Stimulated activated naive B cell treated with anti-CD40 and anti-IgM and Interleukin-4, amounts not matched to agents 10 μg/mL and 1 μg/mL and 100 μg/mL, for 72 hours (primary cell): ENCODE results near the gene ITGB2.
A peak's percentile ranks its signal among the peaks of the same experiment; 100 is the strongest.

ENCODE experiments used
- ATAC-seq, 2 donors: fragments of 150-1000 bp; cut with Tn5 transposase; replicated peaks; 2 replicates each; pipeline ENCODE4 v1.10.0; 2021; ENCODE audit warnings: moderate library complexity in 1 of 2
- DNase-seq: peaks from one replicate; pipeline ENCODE4 v3.0.0; 2021
- H3K27ac Mint-ChIP-seq: one replicate; pipeline ENCODE4 v1.8.0; 2022; ENCODE audit warnings: mild to moderate bottlenecking, mixed read lengths
- H3K27me3 Mint-ChIP-seq, 2 donors: one replicate each; pipeline ENCODE4 v1.8.0; 2022; ENCODE audit warnings: mixed read lengths in 2 of 2
- H3K36me3 Mint-ChIP-seq, 2 donors: one replicate each; pipeline ENCODE4 v1.8.0; 2022; ENCODE audit warnings: mixed read lengths in 2 of 2, mild to moderate bottlenecking in 1 of 2
- H3K4me1 Mint-ChIP-seq, 2 donors: one replicate each; pipeline ENCODE4 v1.8.0; 2022; ENCODE audit warnings: mixed read lengths in 2 of 2, mild to moderate bottlenecking in 1 of 2
- H3K4me3 Mint-ChIP-seq, 2 donors: one replicate each; pipeline ENCODE4 v1.8.0; 2022; ENCODE audit warnings: mild to moderate bottlenecking in 2 of 2, mixed read lengths in 2 of 2, moderate library complexity in 1 of 2
- H3K9me3 Mint-ChIP-seq, 2 donors: one replicate each; pipeline ENCODE4 v1.8.0; 2022; ENCODE audit warnings: mixed read lengths in 2 of 2, mild to moderate bottlenecking in 1 of 2

ITGB2 gene

GRCh38 chr21:44890961-44891541 lies 29.6 kb downstream of the ITGB2 start:
- Mint-ChIP-seq H3K4me3 (no peak overlapping the region), H3K4me1 (peaks cover 16 to 20% of the 10 kb centered on the region in 2 donors), H3K27ac (peak overlapping the region; percentile 42), H3K36me3 (peaks cover 47 to 67% of the 10 kb centered on the region in 2 donors), H3K27me3 (no peaks in the 10 kb centered on the region), H3K9me3 (no peaks in the 10 kb centered on the region)
- no peak for ATAC-seq
- no peak for DNase-seq

- Mint-ChIP-seq H3K4me3 (no peak overlapping the region), H3K27ac (peak overlapping the region; percentile 51), H3K27me3 (no peaks in the 10 kb centered on the region), H3K9me3 (no peaks in the 10 kb centered on the region), H3K36me3 (peaks cover 47 to 70% of the 10 kb centered on the region in 2 donors), H3K4me1 (peaks cover 13 to 20% of the 10 kb centered on the region in 2 donors)
- ATAC-seq, result no peak
- no peak for DNase-seq
These were observed 30.3 kb downstream of the ITGB2 start for GRCh38 chr21:44890338-44890931.

GRCh38 chr21:44889625-44890337 lies 30.9 kb downstream of the ITGB2 start:
- peaks cover 13 to 20% of the 10 kb centered on the region in 2 donors for H3K4me1 Mint-ChIP-seq
- H3K27me3 Mint-ChIP-seq, result no peaks in the 10 kb centered on the region
- DNase-seq (no peak), ATAC-seq (no peak)
- H3K9me3 Mint-ChIP-seq, result no peaks in the 10 kb centered on the region
- H3K36me3 Mint-ChIP-seq, result peaks cover 42 to 67% of the 10 kb centered on the region in 2 donors
- H3K4me3 Mint-ChIP-seq, result no peak overlapping the region
- peak overlapping the region; percentile 51 for H3K27ac Mint-ChIP-seq

- H3K9me3 Mint-ChIP-seq, result no peaks in the 10 kb centered on the region
- H3K4me1 Mint-ChIP-seq, result peaks cover 10 to 18% of the 10 kb centered on the region in 2 donors
- DNase-seq (no peak), ATAC-seq (no peak)
- no peak overlapping the region for H3K27ac Mint-ChIP-seq
- no peaks in the 10 kb centered on the region for H3K27me3 Mint-ChIP-seq
- H3K4me3 Mint-ChIP-seq, result no peak overlapping the region
- peaks cover 35 to 68% of the 10 kb centered on the region in 2 donors for H3K36me3 Mint-ChIP-seq
These were observed 31.8 kb downstream of the ITGB2 start for GRCh38 chr21:44888581-44889550.

- ATAC-seq (no peak), DNase-seq (no peak)
- peaks cover 6 to 16% of the 10 kb centered on the region in 2 donors for H3K4me1 Mint-ChIP-seq
- H3K27me3 Mint-ChIP-seq, result no peaks in the 10 kb centered on the region
- H3K4me3 Mint-ChIP-seq, result no peak overlapping the region
- no peaks in the 10 kb centered on the region for H3K9me3 Mint-ChIP-seq
- peaks cover 31 to 63% of the 10 kb centered on the region in 2 donors for H3K36me3 Mint-ChIP-seq
- H3K27ac Mint-ChIP-seq, result peak overlapping the region; percentile 62
These were observed 32.7 kb downstream of the ITGB2 start for GRCh38 chr21:44887807-44888580.

GRCh38 chr21:44887126-44887806 lies 33.4 kb downstream of the ITGB2 start:
- peaks cover 31 to 59% of the 10 kb centered on the region in 2 donors for H3K36me3 Mint-ChIP-seq
- DNase-seq (no peak), ATAC-seq (no peak)
- no peaks in the 10 kb centered on the region for H3K27me3 Mint-ChIP-seq
- H3K27ac Mint-ChIP-seq, result peak overlapping the region; percentile 62
- H3K4me3 Mint-ChIP-seq, result no peak overlapping the region
- H3K9me3 Mint-ChIP-seq, result no peaks in the 10 kb centered on the region
- H3K4me1 Mint-ChIP-seq, result peaks cover 13 to 16% of the 10 kb centered on the region in 2 donors

- Mint-ChIP-seq H3K9me3 (no peaks in the 10 kb centered on the region), H3K4me3 (no peak overlapping the region), H3K36me3 (peaks cover 26 to 52% of the 10 kb centered on the region in 2 donors), H3K27me3 (no peaks in the 10 kb centered on the region), H3K4me1 (peaks cover 19 to 21% of the 10 kb centered on the region in 2 donors), H3K27ac (peak overlapping the region; percentile 27)
- DNase-seq (no peak), ATAC-seq (no peak)
These were observed 34.3 kb downstream of the ITGB2 start for GRCh38 chr21:44886113-44887075.

GRCh38 chr21:44885615-44886014 lies 35.1 kb downstream of the ITGB2 start:
- Mint-ChIP-seq H3K4me1 (peaks cover 24 to 29% of the 10 kb centered on the region in 2 donors), H3K4me3 (no peak overlapping the region), H3K36me3 (peaks cover 23 to 49% of the 10 kb centered on the region in 2 donors), H3K9me3 (no peaks in the 10 kb centered on the region), H3K27me3 (no peaks in the 10 kb centered on the region), H3K27ac (no peak overlapping the region)
- DNase-seq (no peak), ATAC-seq (no peak)

- H3K4me3 Mint-ChIP-seq, result no peak overlapping the region
- H3K27ac Mint-ChIP-seq, result peak overlapping the region; percentile 20
- ATAC-seq, result no peak
- no peaks in the 10 kb centered on the region for H3K27me3 Mint-ChIP-seq
- peaks cover 23 to 42% of the 10 kb centered on the region in 2 donors for H3K4me1 Mint-ChIP-seq
- peaks cover 15 to 37% of the 10 kb centered on the region in 2 donors for H3K36me3 Mint-ChIP-seq
- no peaks in the 10 kb centered on the region for H3K9me3 Mint-ChIP-seq
- no peak for DNase-seq
These were observed 36.6 kb downstream of the ITGB2 start for GRCh38 chr21:44884097-44884496.

- Mint-ChIP-seq H3K27me3 (no peaks in the 10 kb centered on the region), H3K36me3 (peaks cover 12 to 33% of the 10 kb centered on the region in 2 donors), H3K4me3 (no peak overlapping the region), H3K9me3 (no peaks in the 10 kb centered on the region), H3K4me1 (peaks cover 23 to 51% of the 10 kb centered on the region in 2 donors), H3K27ac (no peak overlapping the region)
- ATAC-seq, result no peak
- DNase-seq, result no peak
These were observed 37.4 kb downstream of the ITGB2 start for GRCh38 chr21:44883250-44883649.

GRCh38 chr21:44881198-44881872 lies 39.4 kb downstream of the ITGB2 start:
- no peak for DNase-seq
- Mint-ChIP-seq H3K27me3 (no peaks in the 10 kb centered on the region), H3K9me3 (no peaks in the 10 kb centered on the region), H3K4me3 (peak overlapping the region; percentile 42 to 70), H3K27ac (peak overlapping the region; percentile 75), H3K4me1 (peaks cover 30 to 63% of the 10 kb centered on the region in 2 donors), H3K36me3 (peaks cover 4 to 16% of the 10 kb centered on the region in 2 donors)
- ATAC-seq, result peak; percentile 43 to 58
